Natural killer cell (primary cell): Measurements from ENCODE around the gene MRPL53. TPM values are rescaled to one million over a fixed set of nuclear protein-coding genes. Genes with fewer than 3 reads are reported as not detected.

Experiments
- ATAC-seq, 3 donors: fragments of 150-1000 bp in 2 of 3; fragments of 200-7000 bp in 1 of 3; cut with Tn5 transposase; 1 replicate in 1 of 3; 2 replicates in 2 of 3; pipeline ENCODE4 v1.10.0; 2021; ENCODE audit warnings: mild to moderate bottlenecking in 2 of 3, moderate library complexity in 2 of 3
- DNase-seq, 2 donors: peaks; one replicate each; pipeline versions ENCODE4 v3.0.0 to v3.0.0-alpha.2; 2013 to 2021; ENCODE audit warnings: mixed read lengths in 1 of 2
- H3K27ac ChIP-seq: one replicate; pipeline ENCODE4 v1.5.1; 2013; ENCODE audit warnings: mild to moderate bottlenecking, low read length
- H3K27me3 ChIP-seq: one replicate; pipeline ENCODE4 v1.6.1; 2013; ENCODE audit warnings: low read length; ENCODE audit not compliant: control insufficient read depth, insufficient read depth
- H3K36me3 ChIP-seq: one replicate; pipeline ENCODE4 v1.6.1; 2013; ENCODE audit warnings: low read length; ENCODE audit not compliant: control insufficient read depth, insufficient read depth
- H3K4me1 ChIP-seq: one replicate; pipeline ENCODE4 v1.6.1; 2013; ENCODE audit warnings: low read length; ENCODE audit not compliant: control insufficient read depth, insufficient read depth
- H3K4me3 ChIP-seq: one replicate; pipeline ENCODE4 v1.5.1; 2013; ENCODE audit warnings: low read length
- H3K9me3 ChIP-seq: one replicate; pipeline ENCODE4 v1.6.1; 2013; ENCODE audit warnings: low read length; ENCODE audit not compliant: control insufficient read depth, insufficient read depth
- H3K27ac Mint-ChIP-seq, 2 donors: one replicate each; pipeline ENCODE4 v1.8.0; 2022; ENCODE audit warnings: mild to moderate bottlenecking in 2 of 2, mixed read lengths in 2 of 2, moderate library complexity in 1 of 2
- H3K27me3 Mint-ChIP-seq, 2 donors: one replicate each; pipeline ENCODE4 v1.8.0; 2022; ENCODE audit warnings: low read depth in 2 of 2, mixed read lengths in 2 of 2
- H3K36me3 Mint-ChIP-seq: one replicate; pipeline ENCODE4 v1.8.0; 2022; ENCODE audit warnings: mixed read lengths
- H3K4me1 Mint-ChIP-seq, 2 donors: one replicate each; pipeline ENCODE4 v1.8.0; 2022; ENCODE audit warnings: mixed read lengths in 2 of 2
- H3K4me3 Mint-ChIP-seq: one replicate; pipeline ENCODE4 v1.8.0; 2022; ENCODE audit warnings: mild to moderate bottlenecking, moderate library complexity, mixed read lengths
- H3K9me3 Mint-ChIP-seq, 2 donors: one replicate each; pipeline ENCODE4 v1.8.0; 2022; ENCODE audit warnings: mixed read lengths in 2 of 2
- CTCF ChIP-seq: fragments of 200-600 bp; IDR thresholded peaks from one replicate; pipeline ENCODE4 v1.8.0; 2022; ENCODE audit warnings: antibody characterized with exemption
- WGBS: methylation state at CpG from one replicate; pipeline ENCODE4 v1.1.7; 2013; ENCODE audit warnings: missing lambda C conversion rate; ENCODE audit not compliant: insufficient coverage; 5-methylcytosine and 5-hydroxymethylcytosine counted together
- intact Hi-C: fragments of 100-400 bp; cut with micrococcal nuclease; formaldehyde crosslinking; loops from one replicate; pipeline ENCODE4 v1.14.2; 2022
- total RNA-seq, 4 donors: library from RNA; stranded (reverse); fragments of 120-200 nt in 1 of 4; gene quantifications; one replicate each; pipeline versions ENCODE4 v1.2.3 to v1.2.4, GENCODE V29; 2013 to 2022

The MRPL53 gene
- total RNA-seq, 3 donors from 2014 or later (not counting 1 experiment from before 2014, with no cell fraction given): 42.4 to 49.7 (median 42.4) TPM

GRCh38 chr2:74441690-74442482 lies 30.6 kb downstream of the MRPL53 start, which contains the start of gene RTKN:
TSS of gene RTKN (minus strand) at chr2:74441937. CDS start at chr2:74441816, 121 bp downstream.
- H3K4me1 ChIP-seq: peaks cover 33% of the 10 kb centered on the region
- H3K27ac ChIP-seq: peak within 1 kb of the TSS; percentile 40
- ATAC-seq (peak in 1 of 3 donors; percentile 75), DNase-seq (peak; percentile 53 to 60)
- intact Hi-C loops: loop anchor here (1.0 kb wide), 1 partner anchor 10 kb away; no protein-coding TSS in a partner anchor
- H3K9me3 ChIP-seq: no peaks in the 10 kb centered on the region
- no peaks in the 10 kb centered on the region for H3K36me3 ChIP-seq
- TF ChIP-seq CTCF: no peak
- Mint-ChIP-seq H3K36me3 (no peaks in the 10 kb centered on the region), H3K27ac (peak within 1 kb of the TSS; percentile 28 to 45), H3K27me3 (peaks cover 0 to 14% of the 10 kb centered on the region in 2 donors), H3K9me3 (no peaks in the 10 kb centered on the region), H3K4me1 (peaks cover 27 to 38% of the 10 kb centered on the region in 2 donors), H3K4me3 (peak within 1 kb of the TSS; percentile 88)
- H3K4me3 ChIP-seq: peak within 1 kb of the TSS; percentile 40
- 15% methylated on average over 75 of the region's 75 CpGs for WGBS
- peaks cover 19% of the 10 kb centered on the region for H3K27me3 ChIP-seq

- Mint-ChIP-seq H3K9me3 (no peaks in the 10 kb centered on the region), H3K27ac (peak overlapping the region; percentile 27 to 28), H3K4me1 (peaks cover 27 to 38% of the 10 kb centered on the region in 2 donors), H3K27me3 (peaks cover 0 to 14% of the 10 kb centered on the region in 2 donors), H3K36me3 (no peaks in the 10 kb centered on the region), H3K4me3 (peak overlapping the region; percentile 88)
- ATAC-seq: peak in 2 of 3 donors; percentile 52 to 68
- no peaks in the 10 kb centered on the region for H3K9me3 ChIP-seq
- no peaks in the 10 kb centered on the region for H3K36me3 ChIP-seq
- TF ChIP-seq CTCF: no peak
- H3K27ac ChIP-seq: no peak overlapping the region
- DNase-seq: no peak
- intact Hi-C loops: loop anchor here (1.0 kb wide), 1 partner anchor 11 kb away; no protein-coding TSS in a partner anchor
- WGBS: 53% methylated on average over 33 of the region's 33 CpGs
- H3K4me3 ChIP-seq: peak overlapping the region; percentile 25
- H3K27me3 ChIP-seq: peaks cover 19% of the 10 kb centered on the region
- H3K4me1 ChIP-seq: peaks cover 33% of the 10 kb centered on the region
Measured at GRCh38 chr2:74441170-74441689, 31.2 kb downstream of the MRPL53 start.

DNA sequence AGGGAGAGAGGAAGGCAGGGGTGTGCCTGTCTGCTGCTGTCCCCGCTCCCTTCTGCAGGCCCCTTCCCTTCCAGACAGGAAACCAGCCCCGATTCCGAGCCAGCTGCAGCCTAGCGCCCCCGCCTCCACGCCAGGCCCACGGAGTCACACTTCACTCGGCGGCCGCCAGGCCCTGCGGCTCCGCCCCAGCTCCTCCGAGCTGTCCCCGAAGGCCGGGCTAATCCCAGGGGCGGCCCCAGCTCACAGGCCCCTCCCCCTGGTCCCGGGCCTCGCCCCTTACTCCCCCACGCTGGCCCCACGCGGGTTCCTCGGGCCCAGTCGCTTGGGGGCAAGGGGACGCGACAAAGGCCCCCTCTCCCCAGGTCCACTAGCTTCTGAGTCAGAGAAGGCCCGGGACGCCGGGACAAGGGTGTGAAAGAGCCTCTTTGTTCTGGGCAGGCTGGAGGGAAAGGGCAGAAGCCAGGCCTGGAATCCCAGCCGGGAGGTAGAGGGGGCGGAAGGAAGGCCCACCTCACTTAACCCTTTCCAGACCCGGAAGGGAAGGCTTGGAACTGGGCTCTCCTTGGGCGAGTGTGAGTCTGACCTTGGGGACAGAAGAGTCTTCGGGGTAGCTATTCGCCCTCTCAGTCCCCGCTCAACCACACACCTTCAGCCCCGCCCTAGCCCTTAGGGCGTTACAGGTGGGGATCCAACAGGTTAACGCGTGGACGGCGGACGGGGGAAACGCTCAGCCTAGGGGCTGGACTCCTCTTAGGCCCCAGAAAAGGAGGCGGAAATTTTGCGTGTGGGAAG lies 31.9 kb downstream of the MRPL53 start:
- H3K4me1 ChIP-seq: peaks cover 33% of the 10 kb centered on the region
- Mint-ChIP-seq H3K4me3 (peak overlapping the region; percentile 88), H3K4me1 (peaks cover 27 to 38% of the 10 kb centered on the region in 2 donors), H3K27ac (peak overlapping the region; percentile 27 to 28), H3K9me3 (no peaks in the 10 kb centered on the region), H3K36me3 (no peaks in the 10 kb centered on the region), H3K27me3 (peaks cover 0 to 14% of the 10 kb centered on the region in 2 donors)
- intact Hi-C loops: loop anchor here (1.0 kb wide), 1 partner anchor 12 kb away; no protein-coding TSS in a partner anchor
- peak overlapping the region; percentile 40 for H3K27ac ChIP-seq
- H3K4me3 ChIP-seq: peak overlapping the region; percentile 40
- no peak for TF ChIP-seq CTCF
- DNase-seq (peak; percentile 59 to 64), ATAC-seq (peak; percentile 88 to 92 (median 91))
- WGBS: 31% methylated on average over 45 of the region's 45 CpGs
- H3K27me3 ChIP-seq: peaks cover 19% of the 10 kb centered on the region
- no peaks in the 10 kb centered on the region for H3K9me3 ChIP-seq
- H3K36me3 ChIP-seq: no peaks in the 10 kb centered on the region
